Measurements from ENCODE around the gene POLDIP3.

DNA sequence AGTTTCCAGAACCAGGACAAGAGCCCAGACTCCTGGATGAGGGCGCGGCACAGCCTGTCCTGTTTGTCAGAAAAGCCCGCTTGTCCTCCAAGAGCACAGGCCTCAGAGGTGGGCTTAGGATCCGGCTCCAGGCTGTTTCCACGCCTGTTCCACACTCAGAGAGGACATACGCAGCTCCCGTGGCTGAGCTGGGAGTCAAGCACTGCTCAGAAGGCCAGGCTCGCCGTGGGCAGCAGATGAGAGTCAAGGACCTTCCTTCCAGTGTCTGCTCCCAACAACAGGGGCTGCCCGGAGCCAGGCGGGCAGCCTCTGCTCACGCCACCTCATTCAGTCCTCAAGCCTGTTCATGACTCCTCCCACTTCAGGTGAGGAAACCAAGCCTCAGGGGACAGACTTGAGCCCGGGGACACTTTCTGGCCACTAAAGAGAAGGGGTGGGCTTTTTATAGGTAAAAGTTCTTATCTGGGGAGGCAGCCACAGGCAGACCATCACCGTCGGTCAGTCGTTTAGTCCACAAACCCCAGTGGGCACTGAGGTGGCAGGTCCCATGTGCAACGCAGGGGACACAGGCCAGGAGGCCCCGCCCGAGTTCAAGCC is 30.8 kb upstream of the POLDIP3 start:
- TF ChIP-seq, protein P1, sequence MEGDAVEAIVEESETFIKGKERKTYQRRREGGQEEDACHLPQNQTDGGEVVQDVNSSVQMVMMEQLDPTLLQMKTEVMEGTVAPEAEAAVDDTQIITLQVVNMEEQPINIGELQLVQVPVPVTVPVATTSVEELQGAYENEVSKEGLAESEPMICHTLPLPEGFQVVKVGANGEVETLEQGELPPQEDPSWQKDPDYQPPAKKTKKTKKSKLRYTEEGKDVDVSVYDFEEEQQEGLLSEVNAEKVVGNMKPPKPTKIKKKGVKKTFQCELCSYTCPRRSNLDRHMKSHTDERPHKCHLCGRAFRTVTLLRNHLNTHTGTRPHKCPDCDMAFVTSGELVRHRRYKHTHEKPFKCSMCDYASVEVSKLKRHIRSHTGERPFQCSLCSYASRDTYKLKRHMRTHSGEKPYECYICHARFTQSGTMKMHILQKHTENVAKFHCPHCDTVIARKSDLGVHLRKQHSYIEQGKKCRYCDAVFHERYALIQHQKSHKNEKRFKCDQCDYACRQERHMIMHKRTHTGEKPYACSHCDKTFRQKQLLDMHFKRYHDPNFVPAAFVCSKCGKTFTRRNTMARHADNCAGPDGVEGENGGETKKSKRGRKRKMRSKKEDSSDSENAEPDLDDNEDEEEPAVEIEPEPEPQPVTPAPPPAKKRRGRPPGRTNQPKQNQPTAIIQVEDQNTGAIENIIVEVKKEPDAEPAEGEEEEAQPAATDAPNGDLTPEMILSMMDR (IDR thresholded peaks at IDR 0.05; ENCODE audit: low read length): no peak
- no peak for TF ChIP-seq EZH2phosphoT487 (IDR thresholded peaks at IDR 0.05; ENCODE audit: low read length)
- TF ChIP-seq EZH2 (optimal IDR thresholded peaks at IDR 0.05; ENCODE audit: low read depth, low read length): no peak

Measured in MM.1S (cell line).